ENCODE data around the gene CLIC6. TPM values are rescaled to one million over a fixed set of nuclear protein-coding genes. Genes with fewer than 3 reads are reported as not detected.
A peak's percentile ranks its signal among the peaks of the same experiment; 100 is the strongest.

CLIC6 gene
- total and polyA plus RNA-seq, 3 donors from 2014 or later = 0.16 to 2.0 (median 0.37) TPM

GRCh38 chr21:34744801-34745200 is 76.0 kb downstream of the CLIC6 start:
- Histone ChIP-seq H3K9me3 (no peaks in the 10 kb centered on the region), H3K36me3 (ENCODE audit: low read depth, missing control alignments) (no peaks in the 10 kb centered on the region), H3K27me3 (no peaks in the 10 kb centered on the region), H3K4me3 (no peak overlapping the region), H3K27ac (no peak overlapping the region), H3K4me1 (no peaks in the 10 kb centered on the region)
- intact Hi-C loops (cut with DNase I; ENCODE audit: low total_unique reads) = loop anchor here (10.0 kb wide), 1 partner anchor 140 kb away; no protein-coding TSS in a partner anchor
- 39 to 50% methylated on average over 3 of the region's 3 CpGs for WGBS, 2 donors
- TF ChIP-seq POLR2A (IDR thresholded peaks at IDR 0.05) (no peak), CTCF (IDR thresholded peaks at IDR 0.05) (no peak)
- no peak for DNase-seq

- TF ChIP-seq POLR2A (IDR thresholded peaks at IDR 0.05) = no peak
- TF ChIP-seq CTCF (IDR thresholded peaks at IDR 0.05) = peak; percentile 74 to 85 (median 76)
- Histone ChIP-seq H3K4me1 (no peaks in the 10 kb centered on the region), H3K27me3 (no peaks in the 10 kb centered on the region), H3K9me3 (no peaks in the 10 kb centered on the region), H3K27ac (no peak overlapping the region), H3K36me3 (ENCODE audit: low read depth, missing control alignments) (no peaks in the 10 kb centered on the region), H3K4me3 (no peak overlapping the region)
- 44 to 48% methylated on average over 13 to 21 of the region's 21 CpGs for WGBS, 2 donors
- DNase-seq = peak; percentile 73
- intact Hi-C loops (cut with DNase I; ENCODE audit: low total_unique reads) = loop anchor here (10.0 kb wide), 1 partner anchor 139 kb away; no protein-coding TSS in a partner anchor
Measured at GRCh38 chr21:34745557-34746255, 76.9 kb downstream of the CLIC6 start.

- Histone ChIP-seq H3K9me3 (no peaks in the 10 kb centered on the region), H3K4me3 (no peak overlapping the region), H3K27ac (no peak overlapping the region), H3K36me3 (ENCODE audit: low read depth, missing control alignments) (no peaks in the 10 kb centered on the region), H3K4me1 (no peaks in the 10 kb centered on the region), H3K27me3 (no peaks in the 10 kb centered on the region)
- TF ChIP-seq POLR2A (IDR thresholded peaks at IDR 0.05) (no peak), CTCF (IDR thresholded peaks at IDR 0.05) (no peak)
- DNase-seq = no peak
- intact Hi-C loops (cut with DNase I; ENCODE audit: low total_unique reads) = loop anchor here (10.0 kb wide), 1 partner anchor 136 kb away; no protein-coding TSS in a partner anchor
- 62 to 76% methylated on average over 3 of the region's 3 CpGs for WGBS, 2 donors
Measured at GRCh38 chr21:34748862-34749261, 80.1 kb downstream of the CLIC6 start.

- WGBS, 2 donors = 89 to 90% methylated on average over 19 of the region's 19 CpGs
- Histone ChIP-seq H3K4me1 (no peaks in the 10 kb centered on the region), H3K9me3 (no peaks in the 10 kb centered on the region), H3K27me3 (no peaks in the 10 kb centered on the region), H3K27ac (no peak overlapping the region), H3K36me3 (ENCODE audit: low read depth, missing control alignments) (no peaks in the 10 kb centered on the region), H3K4me3 (no peak overlapping the region)
- TF ChIP-seq POLR2A (IDR thresholded peaks at IDR 0.05) = no peak
- no peak for TF ChIP-seq CTCF (IDR thresholded peaks at IDR 0.05)
- intact Hi-C loops (cut with DNase I; ENCODE audit: low total_unique reads) = no loop called here
- no peak for DNase-seq
Measured at GRCh38 chr21:34754690-34755647, 86.2 kb downstream of the CLIC6 start.

All from testis (tissue), 3 donors.